ENCODE measurements around the gene FAM236C. TPM values are rescaled to one million over a fixed set of nuclear protein-coding genes. Genes with fewer than 3 reads are reported as not detected.
A peak's percentile ranks its signal among the peaks of the same experiment; 100 is the strongest.
"Not testable (repeated sequence)": the region's sequence is repeated elsewhere in the genome, so short reads cannot be mapped to it uniquely, and the experiment has no call there.

FAM236C gene
- not detected for total RNA-seq

DNA sequence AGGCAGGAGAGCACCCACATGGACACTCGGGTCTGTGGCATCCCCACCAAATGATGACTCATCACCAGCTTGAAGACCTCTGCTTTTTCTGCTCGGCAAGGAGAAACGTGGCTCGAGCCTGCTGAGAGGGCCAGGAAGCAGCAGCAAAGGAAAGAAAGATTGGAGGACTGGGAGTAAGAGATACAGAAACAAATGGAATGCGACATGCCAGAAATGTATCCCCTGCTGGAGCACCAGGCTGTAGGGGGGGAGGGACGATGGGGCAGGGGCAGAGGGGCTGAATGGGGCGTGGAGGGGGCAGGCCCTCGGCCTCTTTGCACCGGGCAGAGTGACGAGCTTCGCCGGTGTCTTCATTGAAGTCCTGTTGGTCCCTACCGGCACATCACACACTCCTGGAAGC is at the start of gene FAM236C:
Gene FAM236C, plus strand, starts transcription at position 301 of the 400 bp plus-strand sequence. CDS start 100 bp downstream, outside the sequence.
- H3K4me3 ChIP-seq; H3K4me1 ChIP-seq; H3K36me3 ChIP-seq (replicated peaks in 1 of 2; ENCODE audit: insufficient read depth in 1 of 2, low read depth in 2 of 2); H3K27ac ChIP-seq; H3K27me3 ChIP-seq; DNase-seq; H3K9me3 ChIP-seq; ATAC-seq; intact Hi-C loops (cut with DNase I): not testable (repeated sequence)
- WGBS, 2 donors: no CpG with 5 or more reads among the region's 13 CpGs

GRCh38 chrX:72882898-72883297 is 29.5 kb upstream of the FAM236C start:
- H3K4me3 ChIP-seq; ATAC-seq; H3K4me1 ChIP-seq; H3K27ac ChIP-seq; intact Hi-C loops (cut with DNase I); H3K9me3 ChIP-seq; H3K36me3 ChIP-seq (replicated peaks in 1 of 2; ENCODE audit: insufficient read depth in 1 of 2, low read depth in 2 of 2); H3K27me3 ChIP-seq; DNase-seq: not testable (repeated sequence)
- WGBS, 2 donors: no CpG with 5 or more reads among the region's 2 CpGs

DNA sequence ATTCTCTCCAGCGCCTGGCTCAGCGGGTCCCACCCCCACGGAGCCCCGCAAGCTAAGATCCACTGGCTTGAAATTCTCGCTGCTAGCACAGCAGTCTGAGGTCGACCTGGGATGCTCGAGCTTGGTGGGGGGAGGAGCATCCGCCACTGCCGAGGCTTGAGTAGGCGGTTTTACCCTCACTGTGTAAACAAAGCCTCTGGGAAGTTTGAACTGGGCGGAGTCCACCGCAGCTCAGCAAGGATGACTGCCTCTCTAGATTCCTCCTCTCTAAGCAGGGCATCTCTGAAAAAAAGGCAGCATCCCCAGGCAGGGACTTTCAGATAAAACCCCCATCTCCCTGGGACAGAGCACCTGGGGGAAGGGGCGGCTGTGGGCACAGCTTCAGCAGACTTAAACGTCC is 22.7 kb upstream of the FAM236C start:
- H3K4me3 ChIP-seq; H3K27ac ChIP-seq; intact Hi-C loops (cut with DNase I); H3K9me3 ChIP-seq; H3K36me3 ChIP-seq (replicated peaks in 1 of 2; ENCODE audit: insufficient read depth in 1 of 2, low read depth in 2 of 2); ATAC-seq; DNase-seq; H3K27me3 ChIP-seq; H3K4me1 ChIP-seq: not testable (repeated sequence)
- no CpG with 5 or more reads among the region's 14 CpGs for WGBS, 2 donors

GRCh38 chrX:72916096-72916495 is 3.7 kb downstream of the FAM236C start:
- intact Hi-C loops (cut with DNase I); H3K36me3 ChIP-seq (replicated peaks in 1 of 2; ENCODE audit: insufficient read depth in 1 of 2, low read depth in 2 of 2); H3K27ac ChIP-seq; H3K27me3 ChIP-seq; DNase-seq; H3K4me3 ChIP-seq; H3K9me3 ChIP-seq; H3K4me1 ChIP-seq; ATAC-seq: not testable (repeated sequence)
- 60% methylated on average over 2 of the region's 5 CpGs; no CpG with 5 or more reads in 1 of the 2 donors for WGBS, 2 donors

DNA sequence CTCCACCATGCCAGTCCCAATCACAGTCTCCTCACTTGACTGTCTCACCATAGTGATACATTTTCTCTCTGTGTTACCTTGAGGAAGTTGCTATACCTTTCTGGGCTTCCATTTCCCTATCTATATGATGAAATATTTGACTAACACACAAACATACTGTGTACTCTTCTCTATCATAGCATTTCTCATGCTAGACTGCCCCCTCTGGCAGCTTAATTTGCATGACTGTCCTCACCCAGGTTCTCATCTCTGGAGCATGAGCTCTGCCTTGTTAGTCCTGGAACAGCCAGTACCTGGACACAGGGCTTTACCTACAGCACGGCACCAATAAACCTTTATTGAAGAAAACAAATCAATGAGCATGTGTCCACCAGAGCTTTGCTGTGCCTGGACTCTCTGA is 19.9 kb downstream of the FAM236C start:
- DNase-seq; ATAC-seq; H3K36me3 ChIP-seq (replicated peaks in 1 of 2; ENCODE audit: insufficient read depth in 1 of 2, low read depth in 2 of 2); H3K27me3 ChIP-seq; H3K27ac ChIP-seq; H3K4me3 ChIP-seq; intact Hi-C loops (cut with DNase I); H3K4me1 ChIP-seq; H3K9me3 ChIP-seq: not testable (repeated sequence)
- no CpG with 5 or more reads among the region's 1 CpG for WGBS, 2 donors

DNA sequence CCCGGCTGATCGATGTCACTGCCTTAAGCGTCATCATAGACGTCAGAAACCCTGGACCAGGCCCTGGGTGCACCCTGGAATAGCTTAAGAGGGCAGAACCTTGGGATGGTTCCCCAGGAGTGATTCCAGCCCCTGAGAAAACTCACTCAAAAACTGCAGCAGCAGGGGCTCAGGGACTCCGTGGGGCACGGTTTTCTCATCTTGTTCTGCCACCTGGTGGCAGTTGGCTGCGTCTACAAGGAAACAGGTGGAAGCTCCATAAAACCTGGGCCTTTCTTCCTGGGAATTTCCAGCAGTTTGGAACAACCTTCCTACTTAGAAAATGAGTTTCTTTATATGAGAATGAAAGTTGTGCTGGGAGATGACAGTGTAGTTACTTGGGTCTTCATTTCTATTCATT is 24.0 kb downstream of the FAM236C start:
- H3K4me3 ChIP-seq; H3K9me3 ChIP-seq; H3K36me3 ChIP-seq (replicated peaks in 1 of 2; ENCODE audit: insufficient read depth in 1 of 2, low read depth in 2 of 2); H3K27ac ChIP-seq; H3K27me3 ChIP-seq; intact Hi-C loops (cut with DNase I); DNase-seq; H3K4me1 ChIP-seq; ATAC-seq: not testable (repeated sequence)
- WGBS, 2 donors: no CpG with 5 or more reads among the region's 7 CpGs

DNA sequence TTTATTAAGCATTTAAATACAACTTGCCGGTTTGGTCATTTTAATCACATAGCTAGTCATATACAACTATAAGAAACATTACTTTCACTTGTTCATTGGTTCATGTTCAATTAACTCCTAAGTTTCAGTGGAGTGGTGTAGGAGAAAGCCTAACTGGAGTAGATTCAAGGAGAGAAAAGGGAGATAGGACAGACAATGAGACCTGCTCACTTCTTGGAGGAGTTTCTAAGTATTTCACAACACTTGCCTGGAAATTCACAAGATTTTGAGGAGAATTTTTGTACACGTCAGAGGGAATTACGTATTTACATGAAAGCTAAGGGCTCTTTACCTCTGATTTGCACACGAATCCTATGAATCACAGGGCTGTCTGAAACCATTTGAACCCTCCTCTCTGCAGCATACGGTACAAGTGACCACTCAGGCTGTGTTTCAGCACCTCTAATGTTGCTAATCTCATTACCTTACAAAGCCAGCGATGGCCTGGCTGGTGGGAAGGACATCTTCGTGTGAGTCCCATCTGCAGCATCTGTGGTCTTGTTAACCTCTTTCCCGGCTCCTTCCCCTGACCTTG is 24.6 kb downstream of the FAM236C start:
- H3K4me1 ChIP-seq; H3K9me3 ChIP-seq; ATAC-seq; H3K27me3 ChIP-seq; DNase-seq; H3K4me3 ChIP-seq; intact Hi-C loops (cut with DNase I); H3K27ac ChIP-seq; H3K36me3 ChIP-seq (replicated peaks in 1 of 2; ENCODE audit: insufficient read depth in 1 of 2, low read depth in 2 of 2): not testable (repeated sequence)
- no CpG with 5 or more reads among the region's 8 CpGs for WGBS, 2 donors

DNA sequence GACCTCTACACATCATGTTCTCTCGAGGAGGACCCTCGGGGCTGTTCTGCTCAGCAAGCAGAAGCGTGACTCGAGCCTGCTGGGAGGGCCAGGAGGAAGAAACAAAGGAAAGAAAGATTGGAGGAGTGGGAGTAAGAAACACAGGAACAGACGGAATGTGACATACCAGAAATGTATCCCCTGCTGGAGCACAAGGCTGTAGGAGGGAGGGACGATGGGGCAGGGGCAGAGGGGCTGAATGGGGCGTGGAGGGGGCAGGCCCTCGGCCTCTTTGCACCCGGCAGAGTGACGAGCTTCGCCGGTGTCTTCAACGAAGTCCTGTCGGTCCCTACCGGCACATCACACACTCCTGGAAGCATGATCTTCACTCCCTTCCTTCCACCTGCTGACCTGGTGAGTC is 25.5 kb downstream of the FAM236C start, which contains the start of gene FAM236A:
Gene FAM236A, plus strand, starts transcription at position 301 of the 400 bp plus-strand sequence. Its CDS starts 57 bp downstream, at position 358.
- no CpG with 5 or more reads among the region's 15 CpGs for WGBS, 2 donors
- intact Hi-C loops (cut with DNase I); ATAC-seq; H3K4me1 ChIP-seq; H3K9me3 ChIP-seq; H3K36me3 ChIP-seq (replicated peaks in 1 of 2; ENCODE audit: insufficient read depth in 1 of 2, low read depth in 2 of 2); H3K27ac ChIP-seq; DNase-seq; H3K4me3 ChIP-seq; H3K27me3 ChIP-seq: not testable (repeated sequence)

GRCh38 chrX:72942272-72942671 is 29.9 kb downstream of the FAM236C start:
- H3K4me1 ChIP-seq; DNase-seq; H3K9me3 ChIP-seq; H3K36me3 ChIP-seq (replicated peaks in 1 of 2; ENCODE audit: insufficient read depth in 1 of 2, low read depth in 2 of 2); H3K4me3 ChIP-seq; H3K27ac ChIP-seq; intact Hi-C loops (cut with DNase I); H3K27me3 ChIP-seq; ATAC-seq: not testable (repeated sequence)
- WGBS, 2 donors: no CpG with 5 or more reads among the region's 6 CpGs

DNA sequence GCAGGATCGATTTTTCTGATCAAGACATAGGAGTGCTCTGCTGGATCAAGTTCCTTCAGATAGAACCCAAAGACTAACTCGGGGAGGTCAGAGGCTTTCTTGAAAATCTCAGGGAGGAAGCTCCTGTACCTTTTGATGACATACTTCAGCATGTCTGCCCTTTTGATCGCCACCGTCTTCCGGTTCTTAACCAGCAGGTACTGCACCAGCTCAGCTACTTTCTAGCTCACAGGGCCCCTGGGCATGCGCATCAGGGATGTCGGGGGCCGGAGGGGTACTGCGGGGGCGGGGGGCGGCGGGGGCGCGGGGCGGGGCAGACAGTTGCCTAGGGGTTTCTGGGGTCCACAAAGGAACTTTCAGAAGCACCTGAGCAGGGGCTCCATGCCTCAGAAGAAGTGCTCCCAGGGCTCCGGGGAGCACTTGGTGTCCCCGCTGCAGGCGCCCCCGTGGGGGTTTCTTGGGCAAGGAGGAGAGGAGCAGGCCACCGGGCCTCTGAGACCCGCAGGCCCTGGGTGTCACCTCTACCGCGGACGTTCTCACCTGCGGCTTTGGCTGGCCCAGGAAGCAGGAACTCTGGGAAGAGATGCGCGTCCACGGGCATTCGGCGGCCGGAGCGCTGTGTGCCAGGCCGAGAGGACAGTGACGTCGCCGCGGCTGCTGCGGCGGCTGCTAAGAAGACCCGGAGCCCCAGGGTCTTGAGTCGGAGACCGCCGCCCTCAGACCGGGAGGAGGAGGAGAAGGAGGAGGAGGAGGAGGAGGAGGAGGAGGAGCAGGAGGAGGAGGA is 30.8 kb downstream of the FAM236C start:
- ATAC-seq: peak; percentile 67
- DNase-seq; H3K4me1 ChIP-seq; H3K27ac ChIP-seq; H3K36me3 ChIP-seq (replicated peaks in 1 of 2; ENCODE audit: insufficient read depth in 1 of 2, low read depth in 2 of 2); H3K9me3 ChIP-seq; H3K4me3 ChIP-seq; intact Hi-C loops (cut with DNase I); H3K27me3 ChIP-seq: not testable (repeated sequence)
- WGBS, 2 donors: no CpG with 5 or more reads among the region's 44 CpGs

DNA sequence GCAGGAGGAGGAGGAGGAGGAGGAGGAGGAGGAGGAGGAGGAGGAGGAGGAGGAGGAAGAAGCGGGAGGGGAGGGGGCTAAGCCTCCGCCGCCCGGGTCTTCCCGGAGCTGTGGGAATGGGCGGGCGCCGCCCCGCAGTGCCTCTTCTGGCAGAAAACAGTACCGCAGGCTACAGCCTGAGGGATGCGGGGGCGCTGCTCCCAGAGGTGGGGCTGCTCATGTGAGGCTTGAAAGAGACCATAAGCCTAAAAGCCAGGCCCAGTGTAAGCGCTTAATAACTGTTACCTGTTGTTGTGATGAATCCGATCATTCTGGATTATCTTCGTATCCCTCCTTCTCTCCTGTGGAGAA is 31.4 kb downstream of the FAM236C start, which contains the start of gene DMRTC1:
Gene DMRTC1, minus strand, starts transcription at position 19 of the 351 bp plus-strand sequence. CDS start 68,143 bp downstream, outside the sequence.
- H3K27me3 ChIP-seq; H3K4me3 ChIP-seq; H3K27ac ChIP-seq; H3K36me3 ChIP-seq (replicated peaks in 1 of 2; ENCODE audit: insufficient read depth in 1 of 2, low read depth in 2 of 2); H3K9me3 ChIP-seq; intact Hi-C loops (cut with DNase I); DNase-seq; H3K4me1 ChIP-seq: not testable (repeated sequence)
- WGBS, 2 donors: no CpG with 5 or more reads among the region's 15 CpGs
- ATAC-seq: peak; percentile 79

- H3K36me3 ChIP-seq (replicated peaks in 1 of 2; ENCODE audit: insufficient read depth in 1 of 2, low read depth in 2 of 2); H3K27me3 ChIP-seq; H3K27ac ChIP-seq; intact Hi-C loops (cut with DNase I); H3K4me1 ChIP-seq; H3K4me3 ChIP-seq; ATAC-seq; DNase-seq; H3K9me3 ChIP-seq: not testable (repeated sequence)
- WGBS, 2 donors: no CpG with 5 or more reads among the region's 9 CpGs
Measured at GRCh38 chrX:72959971-72960370, 47.6 kb downstream of the FAM236C start.
